NB4 (cell line): ENCODE results near the gene CAMK2G.
"Not testable (repeated sequence)": the region's sequence is repeated elsewhere in the genome, so short reads cannot be mapped to it uniquely, and the experiment has no call there.

ENCODE experiments used
- POLR2A ChIP-seq: IDR thresholded peaks from 2 replicates; pipeline ENCODE4 v1.6.1; 2011; ENCODE audit warnings: mild to moderate bottlenecking; ENCODE audit not compliant: insufficient read length; ENCODE audit errors: extremely low read depth
- TF ChIP-seq, protein P1 (sequence below): IDR thresholded peaks from one replicate; pipeline ENCODE4 v1.5.1; 2012; ENCODE audit warnings: low read depth, low read length

DNA sequence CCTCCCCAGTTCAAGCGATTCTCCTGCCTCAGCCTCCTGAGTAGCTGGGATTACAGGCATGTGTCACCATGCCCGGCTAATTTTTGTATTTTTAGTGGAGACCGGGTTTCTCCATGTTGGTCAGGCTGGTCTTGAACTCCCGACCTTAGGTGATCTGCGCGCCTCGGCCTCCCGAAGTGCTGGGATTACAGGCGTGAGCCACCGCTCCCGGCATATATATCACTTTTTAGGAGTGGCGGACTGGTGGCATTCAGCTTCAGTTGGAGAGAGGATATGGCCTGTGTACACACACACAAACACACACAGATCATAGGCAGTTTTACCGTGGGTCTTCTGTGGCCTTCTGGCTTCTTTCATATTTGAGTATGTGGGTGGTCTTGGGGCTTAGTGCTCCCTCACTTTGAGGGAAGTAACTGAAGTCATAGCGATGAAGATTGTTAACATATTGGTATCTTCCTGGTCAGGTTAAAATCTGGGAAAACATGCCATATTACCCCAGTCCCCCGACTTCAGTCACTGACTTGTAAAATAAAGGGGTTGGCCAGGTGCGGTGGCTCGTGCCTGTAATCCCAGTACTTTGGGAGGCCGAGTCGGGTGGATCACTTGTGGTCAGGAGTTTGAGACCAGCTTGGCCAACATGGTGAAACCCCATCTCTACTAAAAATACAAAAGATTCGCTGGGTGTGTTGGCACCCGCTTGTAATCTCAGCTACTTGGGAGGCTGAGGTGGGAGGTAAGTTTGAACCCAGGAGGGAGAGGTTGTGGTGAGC, 87.1 kb downstream of the CAMK2G start:
- TF ChIP-seq, protein P1, sequence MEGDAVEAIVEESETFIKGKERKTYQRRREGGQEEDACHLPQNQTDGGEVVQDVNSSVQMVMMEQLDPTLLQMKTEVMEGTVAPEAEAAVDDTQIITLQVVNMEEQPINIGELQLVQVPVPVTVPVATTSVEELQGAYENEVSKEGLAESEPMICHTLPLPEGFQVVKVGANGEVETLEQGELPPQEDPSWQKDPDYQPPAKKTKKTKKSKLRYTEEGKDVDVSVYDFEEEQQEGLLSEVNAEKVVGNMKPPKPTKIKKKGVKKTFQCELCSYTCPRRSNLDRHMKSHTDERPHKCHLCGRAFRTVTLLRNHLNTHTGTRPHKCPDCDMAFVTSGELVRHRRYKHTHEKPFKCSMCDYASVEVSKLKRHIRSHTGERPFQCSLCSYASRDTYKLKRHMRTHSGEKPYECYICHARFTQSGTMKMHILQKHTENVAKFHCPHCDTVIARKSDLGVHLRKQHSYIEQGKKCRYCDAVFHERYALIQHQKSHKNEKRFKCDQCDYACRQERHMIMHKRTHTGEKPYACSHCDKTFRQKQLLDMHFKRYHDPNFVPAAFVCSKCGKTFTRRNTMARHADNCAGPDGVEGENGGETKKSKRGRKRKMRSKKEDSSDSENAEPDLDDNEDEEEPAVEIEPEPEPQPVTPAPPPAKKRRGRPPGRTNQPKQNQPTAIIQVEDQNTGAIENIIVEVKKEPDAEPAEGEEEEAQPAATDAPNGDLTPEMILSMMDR: not testable (repeated sequence)
- TF ChIP-seq POLR2A: not testable (repeated sequence)
